Neural progenitor cell (in vitro differentiated cells): ENCODE data around the gene DOCK4.

Source experiments
- EZH2 ChIP-seq: fragments of 200-600 bp; sonication (generic); IDR thresholded peaks from 2 replicates; pipeline ENCODE4 v1.6.1; 2017; ENCODE audit warnings: antibody characterized with exemption, mild to moderate bottlenecking, moderate library complexity
- EZH2phosphoT487 ChIP-seq: fragments of 200-600 bp; sonication (generic); IDR thresholded peaks from 2 replicates; pipeline ENCODE4 v1.6.1; 2017; ENCODE audit warnings: antibody characterized with exemption
- TF ChIP-seq, protein P1 (sequence below): fragments of 200-600 bp; sonication (generic); IDR thresholded peaks from 2 replicates; pipeline ENCODE4 v1.5.1; 2017; ENCODE audit warnings: antibody characterized with exemption, mild to moderate bottlenecking

GRCh38 chr7:111937163-111937562, 269.0 kb downstream of the DOCK4 start:
- TF ChIP-seq, protein P1, sequence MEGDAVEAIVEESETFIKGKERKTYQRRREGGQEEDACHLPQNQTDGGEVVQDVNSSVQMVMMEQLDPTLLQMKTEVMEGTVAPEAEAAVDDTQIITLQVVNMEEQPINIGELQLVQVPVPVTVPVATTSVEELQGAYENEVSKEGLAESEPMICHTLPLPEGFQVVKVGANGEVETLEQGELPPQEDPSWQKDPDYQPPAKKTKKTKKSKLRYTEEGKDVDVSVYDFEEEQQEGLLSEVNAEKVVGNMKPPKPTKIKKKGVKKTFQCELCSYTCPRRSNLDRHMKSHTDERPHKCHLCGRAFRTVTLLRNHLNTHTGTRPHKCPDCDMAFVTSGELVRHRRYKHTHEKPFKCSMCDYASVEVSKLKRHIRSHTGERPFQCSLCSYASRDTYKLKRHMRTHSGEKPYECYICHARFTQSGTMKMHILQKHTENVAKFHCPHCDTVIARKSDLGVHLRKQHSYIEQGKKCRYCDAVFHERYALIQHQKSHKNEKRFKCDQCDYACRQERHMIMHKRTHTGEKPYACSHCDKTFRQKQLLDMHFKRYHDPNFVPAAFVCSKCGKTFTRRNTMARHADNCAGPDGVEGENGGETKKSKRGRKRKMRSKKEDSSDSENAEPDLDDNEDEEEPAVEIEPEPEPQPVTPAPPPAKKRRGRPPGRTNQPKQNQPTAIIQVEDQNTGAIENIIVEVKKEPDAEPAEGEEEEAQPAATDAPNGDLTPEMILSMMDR, result no peak
- no peak for TF ChIP-seq EZH2
- TF ChIP-seq EZH2phosphoT487, result no peak
